Astrocyte of the cerebellum (primary cell): ENCODE data around the gene TENM3.

ENCODE experiments used
- DNase-seq: peaks from one replicate; pipeline ENCODE4 v3.0.0-alpha.2; 2011; ENCODE audit warnings: low read depth
- H3K4me3 ChIP-seq: 2 replicates; pipeline ENCODE4 v1.5.1; 2011; ENCODE audit warnings: mild to moderate bottlenecking, low read depth, low read length, moderate library complexity
- in situ Hi-C: cut with HindIII; loops from 2 replicates; pipeline ENCODE4 v1.10.0; 2017; ENCODE audit warnings: low sequenced_read_pairs
- TF ChIP-seq, protein P1 (sequence below): IDR thresholded peaks from 2 replicates; pipeline ENCODE4 v1.5.1; 2012; ENCODE audit warnings: low read length, low read depth, moderate library complexity, mild to moderate bottlenecking; ENCODE audit errors: missing control alignments

Gene TENM3

DNA sequence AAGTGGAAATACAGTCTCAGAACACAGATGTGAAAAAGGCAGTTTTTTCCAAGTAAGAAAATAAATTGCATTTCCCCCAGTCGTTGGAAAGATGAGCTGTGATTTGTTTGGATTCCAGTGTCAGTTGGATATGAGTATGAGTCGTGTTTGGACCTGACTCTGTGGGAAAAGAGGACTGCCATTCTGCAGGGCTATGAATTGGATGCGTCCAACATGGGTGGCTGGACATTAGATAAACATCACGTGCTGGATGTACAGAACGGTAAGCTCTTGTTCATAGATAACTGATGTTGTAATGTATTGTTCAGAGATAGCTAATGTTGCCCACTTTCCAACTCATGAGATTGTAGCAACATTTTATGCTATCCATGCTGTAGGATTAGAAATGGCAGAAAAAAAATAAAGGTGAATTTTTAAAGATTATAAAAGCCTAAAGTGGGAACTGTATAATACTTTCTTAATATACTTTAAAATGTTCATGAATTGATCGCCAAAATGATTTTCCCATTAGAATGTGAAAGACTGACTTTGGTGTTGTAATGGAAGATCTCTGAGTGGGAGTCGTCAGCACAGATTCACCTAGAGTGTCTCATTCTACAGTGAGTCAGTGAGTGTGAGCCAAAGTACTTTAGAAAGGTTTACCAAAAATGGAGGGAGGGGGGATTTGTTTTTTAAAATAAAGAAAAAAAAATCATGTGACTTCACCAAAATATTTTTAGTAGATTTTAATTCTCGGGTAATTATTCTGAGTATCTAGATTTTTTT is 495.3 kb downstream of the TENM3 start:
- no peak overlapping the region for H3K4me3 ChIP-seq
- TF ChIP-seq, protein P1, sequence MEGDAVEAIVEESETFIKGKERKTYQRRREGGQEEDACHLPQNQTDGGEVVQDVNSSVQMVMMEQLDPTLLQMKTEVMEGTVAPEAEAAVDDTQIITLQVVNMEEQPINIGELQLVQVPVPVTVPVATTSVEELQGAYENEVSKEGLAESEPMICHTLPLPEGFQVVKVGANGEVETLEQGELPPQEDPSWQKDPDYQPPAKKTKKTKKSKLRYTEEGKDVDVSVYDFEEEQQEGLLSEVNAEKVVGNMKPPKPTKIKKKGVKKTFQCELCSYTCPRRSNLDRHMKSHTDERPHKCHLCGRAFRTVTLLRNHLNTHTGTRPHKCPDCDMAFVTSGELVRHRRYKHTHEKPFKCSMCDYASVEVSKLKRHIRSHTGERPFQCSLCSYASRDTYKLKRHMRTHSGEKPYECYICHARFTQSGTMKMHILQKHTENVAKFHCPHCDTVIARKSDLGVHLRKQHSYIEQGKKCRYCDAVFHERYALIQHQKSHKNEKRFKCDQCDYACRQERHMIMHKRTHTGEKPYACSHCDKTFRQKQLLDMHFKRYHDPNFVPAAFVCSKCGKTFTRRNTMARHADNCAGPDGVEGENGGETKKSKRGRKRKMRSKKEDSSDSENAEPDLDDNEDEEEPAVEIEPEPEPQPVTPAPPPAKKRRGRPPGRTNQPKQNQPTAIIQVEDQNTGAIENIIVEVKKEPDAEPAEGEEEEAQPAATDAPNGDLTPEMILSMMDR, result no peak
- no peak for DNase-seq
- in situ Hi-C loops, result no loop called here

DNA sequence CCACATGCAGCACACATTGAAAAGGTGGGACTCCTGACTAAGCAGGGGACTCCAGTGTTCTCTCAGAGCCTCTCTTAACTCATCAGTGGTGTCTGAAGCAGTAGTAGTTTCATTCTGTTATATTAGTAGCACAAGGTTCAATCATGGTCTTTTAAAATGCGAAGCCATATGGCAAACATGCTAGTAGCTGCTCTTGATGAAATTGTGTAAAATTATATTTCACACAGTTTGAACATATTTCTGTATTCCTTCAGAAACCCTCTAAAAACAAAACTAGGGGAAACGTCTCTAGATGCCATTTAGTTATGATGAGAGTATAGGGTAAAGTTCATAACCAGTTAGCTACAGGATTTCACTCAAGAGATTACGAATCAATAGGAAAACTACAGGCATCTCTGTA is 497.1 kb downstream of the TENM3 start:
- DNase-seq, result no peak
- TF ChIP-seq, protein P1, result no peak
- no peak overlapping the region for H3K4me3 ChIP-seq
- in situ Hi-C loops, result no loop called here

DNA sequence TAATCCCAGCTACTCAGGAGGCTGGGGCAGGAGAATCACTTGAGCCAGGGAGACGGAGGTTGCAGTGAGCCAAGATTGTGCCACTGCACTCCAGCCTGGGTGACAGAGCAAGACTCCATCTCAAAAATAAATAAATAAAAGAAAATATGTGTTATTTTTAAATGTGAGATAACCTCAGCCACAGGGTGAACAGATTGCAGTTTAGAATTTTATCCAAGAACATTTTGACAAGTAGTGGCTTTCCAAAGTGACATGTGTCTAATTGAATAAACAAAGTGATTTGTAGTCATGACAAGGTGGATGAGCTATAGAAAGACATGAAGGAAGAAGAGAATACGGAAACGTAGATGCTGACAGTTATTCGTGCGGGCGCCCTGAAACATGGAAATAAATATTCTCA is 497.9 kb downstream of the TENM3 start:
- no peak for DNase-seq
- TF ChIP-seq, protein P1, result no peak
- in situ Hi-C loops, result no loop called here
- no peak overlapping the region for H3K4me3 ChIP-seq

DNA sequence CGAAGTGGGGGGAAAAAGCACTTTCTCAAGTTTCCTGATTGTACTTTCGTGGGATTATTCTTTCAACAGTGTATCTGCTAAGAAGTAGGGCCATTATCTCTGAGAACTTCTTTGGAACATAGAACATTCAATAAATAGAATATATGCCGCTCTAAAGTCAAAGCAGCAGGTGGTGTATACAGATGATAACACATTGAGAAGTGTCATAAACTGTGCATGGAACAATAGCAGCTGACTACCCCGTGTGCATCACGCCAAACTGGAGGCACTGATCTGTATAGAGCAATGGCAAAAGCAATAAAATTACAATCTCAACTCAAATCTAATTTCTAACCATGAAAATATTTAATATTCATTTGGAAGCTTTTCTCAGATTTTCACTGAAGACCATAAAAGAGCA is 498.7 kb downstream of the TENM3 start:
- no peak overlapping the region for H3K4me3 ChIP-seq
- in situ Hi-C loops, result no loop called here
- no peak for DNase-seq
- TF ChIP-seq, protein P1, result no peak

DNA sequence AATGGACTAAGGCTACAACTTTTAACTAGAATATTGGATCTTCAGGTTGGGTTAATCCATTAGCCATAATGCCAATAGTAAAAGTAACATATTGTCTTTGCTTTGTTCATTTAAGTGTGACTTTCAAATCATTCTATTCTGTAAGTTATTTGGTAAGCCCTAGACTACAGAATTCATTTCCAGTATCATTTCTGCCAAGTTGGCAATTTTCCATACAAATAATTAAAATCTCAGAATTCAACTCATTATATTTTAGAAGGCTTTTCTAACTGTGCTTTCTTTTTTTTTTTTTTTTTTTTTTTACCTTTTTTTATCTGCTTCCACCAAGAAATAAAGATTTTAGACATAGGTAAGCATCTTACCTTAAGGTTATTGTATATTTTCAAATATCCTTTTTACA is 500.6 kb downstream of the TENM3 start:
- DNase-seq, result no peak
- in situ Hi-C loops, result no loop called here
- TF ChIP-seq, protein P1, result no peak
- no peak overlapping the region for H3K4me3 ChIP-seq

DNA sequence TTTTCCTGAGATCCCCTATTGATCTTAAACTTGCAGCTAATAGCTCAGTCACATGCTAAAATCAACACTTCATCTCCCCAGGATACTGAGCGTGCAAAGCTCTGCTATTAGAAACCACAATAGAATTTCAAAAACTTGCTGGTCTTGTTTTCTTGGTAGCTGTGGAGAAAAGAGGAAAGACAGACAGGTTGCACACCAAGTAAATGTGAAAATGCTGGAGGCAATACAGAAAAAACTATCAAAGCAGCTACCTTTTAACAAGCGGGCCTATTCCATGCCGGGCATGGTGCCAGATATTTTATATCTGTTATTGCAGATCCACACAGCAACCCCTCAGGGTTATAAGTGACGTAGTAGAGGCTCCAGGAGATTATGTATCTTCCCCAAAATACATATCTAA is 502.0 kb downstream of the TENM3 start:
- in situ Hi-C loops, result no loop called here
- TF ChIP-seq, protein P1, result no peak
- no peak overlapping the region for H3K4me3 ChIP-seq
- DNase-seq, result no peak

DNA sequence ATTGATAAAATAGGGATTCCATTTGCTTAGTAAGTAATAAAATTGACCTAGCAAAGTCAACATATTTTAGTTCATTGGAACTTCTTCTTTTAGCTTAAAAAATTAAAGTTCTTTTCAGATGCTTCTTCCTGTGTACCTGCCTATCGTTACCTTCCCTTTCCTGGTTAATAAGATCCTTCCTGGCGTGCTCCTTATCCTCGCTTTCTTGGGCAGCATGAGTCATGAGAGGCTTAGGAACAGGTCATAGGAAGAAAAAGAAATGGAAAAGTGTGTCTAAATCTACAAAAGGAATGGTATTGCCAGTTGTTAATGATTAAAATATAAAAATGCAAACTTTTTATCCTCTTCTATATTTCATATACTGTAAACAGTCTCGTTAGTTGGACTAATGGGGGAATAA is 503.7 kb downstream of the TENM3 start:
- DNase-seq, result no peak
- H3K4me3 ChIP-seq, result no peak overlapping the region
- in situ Hi-C loops, result no loop called here
- TF ChIP-seq, protein P1, result no peak
